IMR-90 (cell line): ENCODE data around the gene MAB21L3. TPM values are rescaled to one million over a fixed set of nuclear protein-coding genes. Genes with fewer than 3 reads are reported as not detected.

ENCODE experiments used
- ATAC-seq: fragments of 200-7000 bp; cut with Tn5 transposase; 2 replicates; pipeline ENCODE4 v1.9.1; 2020; ENCODE audit warnings: low read depth, mild to moderate bottlenecking, moderate library complexity
- BruUV-seq: library from RNA; stranded (reverse); fragments of 400-500 nt; replicated peaks from 2 replicates; lab custom pipeline; 2021; lab: Mats Ljungman, UMichigan
- CTCF ChIA-PET: fragments of 300-600 bp; formaldehyde crosslinking; extraction: SDS; loops from one replicate; lab custom pipeline; 2021; ENCODE audit warnings: antibody characterized with exemption; lab: Yijun Ruan, JAX
- POLR2A ChIA-PET: fragments of 300-600 bp; sonication (Branson Sonifier 250); formaldehyde crosslinking; loops from one replicate; lab custom pipeline; 2022; ENCODE audit warnings: antibody characterized with exemption; ENCODE audit not compliant: unreplicated experiment; lab: Charles Lee
- DNase-seq: peaks from one replicate; pipeline ENCODE4 v3.0.0; 2013
- H2AFZ ChIP-seq: replicated peaks from 2 replicates; pipeline ENCODE3; 2013; ENCODE audit warnings: low read length, mild to moderate bottlenecking; ENCODE audit not compliant: poor library complexity
- H2AK5ac ChIP-seq: 2 replicates; pipeline ENCODE4 v1.6.1; 2013; ENCODE audit warnings: low read depth, low read length, inconsistent platforms
- H2AK9ac ChIP-seq: replicated peaks from 2 replicates; pipeline ENCODE3; 2013; ENCODE audit warnings: mild to moderate bottlenecking, low read depth, low read length, moderate library complexity; ENCODE audit not compliant: poor library complexity
- H2BK120ac ChIP-seq: 2 replicates; pipeline ENCODE4 v1.6.1; 2013; ENCODE audit warnings: low read depth, low read length, inconsistent platforms
- H2BK15ac ChIP-seq: 3 replicates; pipeline ENCODE4 v1.6.1; 2013; ENCODE audit warnings: low read depth, low read length, inconsistent platforms
- H2BK20ac ChIP-seq: 2 replicates; pipeline ENCODE4 v1.6.1; 2013; ENCODE audit warnings: low read depth, mild to moderate bottlenecking, inconsistent platforms, low read length, moderate library complexity
- H2BK5ac ChIP-seq: 2 replicates; pipeline ENCODE4 v1.6.1; 2013; ENCODE audit warnings: mild to moderate bottlenecking, low read depth, low read length, inconsistent platforms; ENCODE audit not compliant: poor library complexity, severe bottlenecking
- H3K14ac ChIP-seq: replicated peaks from 2 replicates; pipeline ENCODE4 v1.6.1; 2013; ENCODE audit warnings: low read depth, low read length, inconsistent platforms
- H3K18ac ChIP-seq: 2 replicates; pipeline ENCODE4 v1.6.1; 2013; ENCODE audit warnings: low read depth, low read length, control low read depth
- H3K23ac ChIP-seq: 2 replicates; pipeline ENCODE4 v1.6.1; 2013; ENCODE audit warnings: low read depth, low read length, inconsistent platforms
- H3K27ac ChIP-seq: 2 replicates; pipeline ENCODE4 v1.5.1; 2013; ENCODE audit warnings: mild to moderate bottlenecking, control low read depth, low read length; ENCODE audit not compliant: insufficient read depth
- H3K27me3 ChIP-seq: 2 replicates; pipeline ENCODE4 v1.6.1; 2013; ENCODE audit warnings: low read length; ENCODE audit not compliant: control insufficient read depth, insufficient read depth
- H3K36me3 ChIP-seq: 2 replicates; pipeline ENCODE4 v1.6.1; 2013; ENCODE audit warnings: low read length, mixed read lengths; ENCODE audit not compliant: control insufficient read depth, insufficient read depth
- H3K4ac ChIP-seq: 2 replicates; pipeline ENCODE4 v1.6.1; 2013; ENCODE audit warnings: low read depth, low read length, inconsistent platforms
- H3K4me1 ChIP-seq: 2 replicates; pipeline ENCODE4 v1.6.1; 2013; ENCODE audit warnings: low read length, mixed read lengths; ENCODE audit not compliant: control insufficient read depth, insufficient read depth
- H3K4me2 ChIP-seq: 2 replicates; pipeline ENCODE4 v1.6.1; 2013; ENCODE audit warnings: low read depth, mild to moderate bottlenecking, control low read depth, low read length, moderate library complexity
- H3K4me3 ChIP-seq: 2 replicates; pipeline ENCODE4 v1.5.1; 2013; ENCODE audit warnings: low read depth, mild to moderate bottlenecking, control low read depth, low read length, moderate library complexity; ENCODE audit not compliant: insufficient read depth
- H3K56ac ChIP-seq: 2 replicates; pipeline ENCODE4 v1.6.1; 2013; ENCODE audit warnings: low read length, inconsistent platforms; ENCODE audit not compliant: insufficient read depth; ENCODE audit errors: extremely low read depth
- H3K79me1 ChIP-seq, 2 experiments: 2 replicates each; pipeline ENCODE4 v1.6.1; 2013; ENCODE audit warnings: low read length in 2 of 2, inconsistent platforms in 1 of 2, low read depth in 1 of 2
- H3K9ac ChIP-seq: 2 replicates; pipeline ENCODE4 v1.6.1; 2013; ENCODE audit warnings: low read depth, low read length, control low read depth
- H3K9me1 ChIP-seq: 2 replicates; pipeline ENCODE4 v1.6.1; 2013; ENCODE audit warnings: low read length, inconsistent platforms; ENCODE audit not compliant: insufficient read depth
- H3K9me3 ChIP-seq: 2 replicates; pipeline ENCODE4 v1.6.1; 2013; ENCODE audit warnings: low read length; ENCODE audit not compliant: control insufficient read depth, insufficient read depth
- H4K20me1 ChIP-seq: 2 replicates; pipeline ENCODE4 v1.6.1; 2013; ENCODE audit warnings: low read length, inconsistent platforms; ENCODE audit not compliant: insufficient read depth
- H4K5ac ChIP-seq: 2 replicates; pipeline ENCODE4 v1.6.1; 2013; ENCODE audit warnings: mild to moderate bottlenecking, low read depth, low read length, control low read depth
- H4K8ac ChIP-seq, 2 experiments: 2 replicates each; pipeline ENCODE4 v1.6.1; 2013; ENCODE audit warnings: low read depth in 2 of 2, low read length in 2 of 2, control low read depth in 1 of 2, inconsistent platforms in 1 of 2
- H4K91ac ChIP-seq: 2 replicates; pipeline ENCODE4 v1.6.1; 2013; ENCODE audit warnings: low read depth, low read length, inconsistent platforms; ENCODE audit not compliant: insufficient read depth
- CEBPB ChIP-seq: IDR thresholded peaks from 2 replicates; pipeline ENCODE4 v1.6.1; 2012; ENCODE audit warnings: low read depth, low read length, improper control_type of control experiment
- CHD1 ChIP-seq: IDR thresholded peaks from 2 replicates; pipeline ENCODE4 v1.6.1; 2012; ENCODE audit warnings: low read depth, low read length, improper control_type of control experiment
- FOS ChIP-seq: fragments of 150-350 bp; IDR thresholded peaks from 2 replicates; pipeline ENCODE4 v1.6.1; 2016; ENCODE audit warnings: low read depth, low read length
- MXI1 ChIP-seq: IDR thresholded peaks from 2 replicates; pipeline ENCODE4 v1.6.1; 2012; ENCODE audit warnings: low read depth, mild to moderate bottlenecking, low read length, moderate library complexity, borderline replicate concordance
- RAD21 ChIP-seq: IDR thresholded peaks from 2 replicates; pipeline ENCODE4 v1.6.1; 2012; ENCODE audit warnings: low read length, improper control_type of control experiment
- RCOR1 ChIP-seq: IDR thresholded peaks from 2 replicates; pipeline ENCODE4 v1.6.1; 2012; ENCODE audit warnings: mild to moderate bottlenecking, low read length, improper control_type of control experiment; ENCODE audit not compliant: insufficient replicate concordance
- SMC3 ChIP-seq: fragments of 150-350 bp; IDR thresholded peaks from 2 replicates; pipeline ENCODE4 v1.6.1; 2016; ENCODE audit warnings: low read depth, mild to moderate bottlenecking, antibody characterized with exemption, low read length, moderate library complexity
- USF2 ChIP-seq: fragments of 150-350 bp; IDR thresholded peaks from 2 replicates; pipeline ENCODE4 v1.6.1; 2017; ENCODE audit warnings: mild to moderate bottlenecking, antibody characterized with exemption, low read length, low read depth
- WGBS, 2 experiments: methylation state at CpG; one replicate each; pipeline versions ENCODE4 v1.1.5 to v1.1.7; 2013; ENCODE audit warnings: missing lambda C conversion rate in 2 of 2; ENCODE audit not compliant: insufficient read length in 1 of 2; ENCODE audit errors: extremely low coverage in 2 of 2; 5-methylcytosine and 5-hydroxymethylcytosine counted together
- dilution Hi-C: fragments of 300-500 bp; cut with HindIII; formaldehyde crosslinking; loops from one replicate; pipeline ENCODE4 v1.14.3; 2018; ENCODE audit warnings: low sequenced_read_pairs; ENCODE audit not compliant: unreplicated experiment
- in situ Hi-C: fragments of 300-500 bp; cut with MboI; formaldehyde crosslinking; loops from 3 replicates; pipeline ENCODE4 v1.14.3; 2019; ENCODE audit warnings: low sequenced_read_pairs, inconsistent platforms, mixed read lengths
- intact Hi-C: fragments of 100-400 bp; cut with micrococcal nuclease; formaldehyde crosslinking; loops from 2 replicates; pipeline ENCODE4 v1.10.0; 2022
- polyA plus RNA-seq, 3 experiments: library from polyadenylated mRNA; depleted of rRNA; stranded (reverse); fragments of >200 nt; gene quantifications; 2 replicates each; pipeline ENCODE4 v1.2.3, GENCODE V29; 2012; ENCODE audit warnings: low replicate concordance in 1 of 3
- total RNA-seq: library from RNA; depleted of rRNA; stranded (reverse); fragments of >200 nt; gene quantifications from 2 replicates; pipeline ENCODE4 v1.2.3, GENCODE V29; 2012

The MAB21L3 gene
- total and polyA plus RNA-seq, 2 of the 4 experiments (the other 2 are of a cell fraction) = not detected

GRCh38 chr1:116166011-116166571, 54.9 kb downstream of the MAB21L3 start:
- CTCF ChIA-PET = interaction anchor here (1.3 kb wide), 1 partner anchor 319 kb away, joined by 3 read pairs; no protein-coding TSS in a partner anchor
- Histone ChIP-seq H4K8ac (no peak overlapping the region), H3K9me1 (no peaks in the 10 kb centered on the region), H2BK20ac (no peak overlapping the region), H3K79me1 (no peaks in the 10 kb centered on the region), H4K20me1 (no peaks in the 10 kb centered on the region), H3K27ac (no peak overlapping the region), H2AK9ac (no peak overlapping the region), H2BK5ac (no peak overlapping the region), H3K9ac (no peak overlapping the region), H3K14ac (no peak overlapping the region), H3K23ac (no peak overlapping the region), H2BK15ac (no peak overlapping the region), H2BK120ac (no peak overlapping the region), H3K4ac (no peak overlapping the region), H4K91ac (no peak overlapping the region), H4K5ac (no peak overlapping the region), H2AFZ (peak overlapping the region; percentile 26), H2AK5ac (no peak overlapping the region), H3K4me1 (no peaks in the 10 kb centered on the region), H3K9me3 (no peaks in the 10 kb centered on the region), H3K36me3 (no peaks in the 10 kb centered on the region), H3K18ac (no peak overlapping the region), H3K4me3 (no peak overlapping the region), H3K56ac (no peak overlapping the region), H3K27me3 (peaks cover 19% of the 10 kb centered on the region), H3K4me2 (no peak overlapping the region)
- no peak for ATAC-seq
- no peak for DNase-seq
- no TSS peak for BruUV-seq
- no peak for TF ChIP-seq CHD1
- TF ChIP-seq USF2 = no peak
- no peak for TF ChIP-seq RAD21
- TF ChIP-seq MXI1 = no peak
- TF ChIP-seq CEBPB = no peak
- no peak for TF ChIP-seq RCOR1
- TF ChIP-seq FOS = no peak
- no peak for TF ChIP-seq SMC3
- dilution Hi-C loops = no loop called here
- in situ Hi-C loops = no loop called here
- POLR2A ChIA-PET = no interaction called here
- no CpG with 5 or more reads among the region's 6 CpGs for WGBS, 2 experiments
- intact Hi-C loops = no loop called here
